Memory B cell (primary cell): ENCODE measurements around the gene GALNT9.

Experiments used
- ATAC-seq: fragments of 150-1000 bp; cut with Tn5 transposase; 2 replicates; pipeline ENCODE4 v1.10.0; 2021; ENCODE audit warnings: low read depth, mild to moderate bottlenecking, moderate library complexity
- DNase-seq, 2 donors: peaks; one replicate each; pipeline ENCODE4 v3.0.0; 2022; ENCODE audit warnings: low spot score in 2 of 2
- H3K27ac Mint-ChIP-seq: one replicate; pipeline ENCODE4 v1.8.0; 2022; ENCODE audit warnings: mild to moderate bottlenecking, moderate library complexity, mixed read lengths
- H3K27me3 Mint-ChIP-seq: one replicate; pipeline ENCODE4 v1.8.0; 2022; ENCODE audit warnings: mixed read lengths
- H3K36me3 Mint-ChIP-seq: one replicate; pipeline ENCODE4 v1.8.0; 2022; ENCODE audit warnings: mild to moderate bottlenecking, mixed read lengths
- H3K4me1 Mint-ChIP-seq: one replicate; pipeline ENCODE4 v1.8.0; 2022; ENCODE audit warnings: mixed read lengths
- H3K4me3 Mint-ChIP-seq: one replicate; pipeline ENCODE4 v1.8.0; 2022; ENCODE audit warnings: mild to moderate bottlenecking, moderate library complexity, mixed read lengths
- H3K9me3 Mint-ChIP-seq: one replicate; pipeline ENCODE4 v1.8.0; 2022; ENCODE audit warnings: mixed read lengths

Gene GALNT9

GRCh38 chr12:132286912-132287311, 42.5 kb downstream of the GALNT9 start:
- H3K4me3 Mint-ChIP-seq = no peak overlapping the region
- H3K9me3 Mint-ChIP-seq = no peaks in the 10 kb centered on the region
- ATAC-seq = no peak

GRCh38 chr12:132285991-132286681, 43.3 kb downstream of the GALNT9 start:
- no peak overlapping the region for H3K4me3 Mint-ChIP-seq
- peaks cover 8% of the 10 kb centered on the region for H3K27me3 Mint-ChIP-seq
- DNase-seq (no peak), ATAC-seq (no peak)
- H3K9me3 Mint-ChIP-seq = no peaks in the 10 kb centered on the region
- no peak overlapping the region for H3K27ac Mint-ChIP-seq
- no peaks in the 10 kb centered on the region for H3K36me3 Mint-ChIP-seq
- peaks cover 5% of the 10 kb centered on the region for H3K4me1 Mint-ChIP-seq

More at GRCh38 chr12:132286912-132287311, 42.5 kb downstream of the GALNT9 start:
- H3K36me3 Mint-ChIP-seq = no peaks in the 10 kb centered on the region
- peaks cover 8% of the 10 kb centered on the region for H3K27me3 Mint-ChIP-seq
- H3K4me1 Mint-ChIP-seq = peaks cover 5% of the 10 kb centered on the region
- DNase-seq = no peak
- no peak overlapping the region for H3K27ac Mint-ChIP-seq

- no peak for ATAC-seq
- Mint-ChIP-seq H3K4me3 (no peak overlapping the region), H3K27ac (no peak overlapping the region), H3K36me3 (no peaks in the 10 kb centered on the region), H3K4me1 (peaks cover 5% of the 10 kb centered on the region), H3K27me3 (peaks cover 8% of the 10 kb centered on the region), H3K9me3 (no peaks in the 10 kb centered on the region)
- no peak for DNase-seq
Measured at GRCh38 chr12:132284827-132285741, 44.3 kb downstream of the GALNT9 start.

GRCh38 chr12:132284071-132284826, 45.1 kb downstream of the GALNT9 start:
- Mint-ChIP-seq H3K4me1 (peaks cover 5% of the 10 kb centered on the region), H3K27me3 (peaks cover 8% of the 10 kb centered on the region), H3K27ac (no peak overlapping the region), H3K9me3 (no peaks in the 10 kb centered on the region), H3K4me3 (no peak overlapping the region), H3K36me3 (no peaks in the 10 kb centered on the region)
- DNase-seq (no peak), ATAC-seq (no peak)

GRCh38 chr12:132282950-132283771, 46.2 kb downstream of the GALNT9 start:
- ATAC-seq = peak; percentile 59
- H3K36me3 Mint-ChIP-seq = no peaks in the 10 kb centered on the region
- no peaks in the 10 kb centered on the region for H3K9me3 Mint-ChIP-seq
- H3K4me1 Mint-ChIP-seq = peaks cover 5% of the 10 kb centered on the region
- peaks cover 8% of the 10 kb centered on the region for H3K27me3 Mint-ChIP-seq
- no peak overlapping the region for H3K27ac Mint-ChIP-seq
- no peak overlapping the region for H3K4me3 Mint-ChIP-seq
- DNase-seq = no peak

- H3K36me3 Mint-ChIP-seq = no peaks in the 10 kb centered on the region
- H3K4me3 Mint-ChIP-seq = no peak overlapping the region
- ATAC-seq (no peak), DNase-seq (no peak)
- H3K27me3 Mint-ChIP-seq = peaks cover 8% of the 10 kb centered on the region
- peaks cover 5% of the 10 kb centered on the region for H3K4me1 Mint-ChIP-seq
- no peaks in the 10 kb centered on the region for H3K9me3 Mint-ChIP-seq
- no peak overlapping the region for H3K27ac Mint-ChIP-seq
Measured at GRCh38 chr12:132282031-132282949, 47.1 kb downstream of the GALNT9 start.

- Mint-ChIP-seq H3K36me3 (no peaks in the 10 kb centered on the region), H3K9me3 (no peaks in the 10 kb centered on the region), H3K27ac (no peak overlapping the region), H3K4me3 (no peak overlapping the region), H3K4me1 (peaks cover 3% of the 10 kb centered on the region), H3K27me3 (peaks cover 12% of the 10 kb centered on the region)
- no peak for ATAC-seq
- no peak for DNase-seq
Measured at GRCh38 chr12:132281038-132281437, 48.4 kb downstream of the GALNT9 start.

GRCh38 chr12:132280406-132280805, 49.0 kb downstream of the GALNT9 start:
- ATAC-seq (no peak), DNase-seq (no peak)
- H3K27me3 Mint-ChIP-seq = peaks cover 8% of the 10 kb centered on the region
- no peaks in the 10 kb centered on the region for H3K4me1 Mint-ChIP-seq
- no peaks in the 10 kb centered on the region for H3K36me3 Mint-ChIP-seq
- no peaks in the 10 kb centered on the region for H3K9me3 Mint-ChIP-seq
- no peak overlapping the region for H3K27ac Mint-ChIP-seq
- H3K4me3 Mint-ChIP-seq = no peak overlapping the region

- H3K27ac Mint-ChIP-seq = no peak overlapping the region
- no peaks in the 10 kb centered on the region for H3K9me3 Mint-ChIP-seq
- no peaks in the 10 kb centered on the region for H3K36me3 Mint-ChIP-seq
- ATAC-seq (no peak), DNase-seq (no peak)
- no peaks in the 10 kb centered on the region for H3K4me1 Mint-ChIP-seq
- H3K27me3 Mint-ChIP-seq = peaks cover 9% of the 10 kb centered on the region
- no peak overlapping the region for H3K4me3 Mint-ChIP-seq
Measured at GRCh38 chr12:132279930-132280329, 49.5 kb downstream of the GALNT9 start.

GRCh38 chr12:132279184-132279889, 50.1 kb downstream of the GALNT9 start:
- Mint-ChIP-seq H3K27ac (no peak overlapping the region), H3K4me1 (peaks cover 2% of the 10 kb centered on the region), H3K4me3 (no peak overlapping the region), H3K9me3 (no peaks in the 10 kb centered on the region), H3K36me3 (no peaks in the 10 kb centered on the region), H3K27me3 (peaks cover 13% of the 10 kb centered on the region)
- DNase-seq (no peak), ATAC-seq (no peak)

- no peaks in the 10 kb centered on the region for H3K36me3 Mint-ChIP-seq
- H3K4me3 Mint-ChIP-seq = no peak overlapping the region
- H3K9me3 Mint-ChIP-seq = no peaks in the 10 kb centered on the region
- H3K4me1 Mint-ChIP-seq = peaks cover 2% of the 10 kb centered on the region
- peaks cover 10% of the 10 kb centered on the region for H3K27me3 Mint-ChIP-seq
- DNase-seq = no peak
- no peak overlapping the region for H3K27ac Mint-ChIP-seq
- no peak for ATAC-seq
Measured at GRCh38 chr12:132278401-132279183, 50.8 kb downstream of the GALNT9 start.
